Measurements from ENCODE around the gene THAP4.

Gene THAP4

DNA sequence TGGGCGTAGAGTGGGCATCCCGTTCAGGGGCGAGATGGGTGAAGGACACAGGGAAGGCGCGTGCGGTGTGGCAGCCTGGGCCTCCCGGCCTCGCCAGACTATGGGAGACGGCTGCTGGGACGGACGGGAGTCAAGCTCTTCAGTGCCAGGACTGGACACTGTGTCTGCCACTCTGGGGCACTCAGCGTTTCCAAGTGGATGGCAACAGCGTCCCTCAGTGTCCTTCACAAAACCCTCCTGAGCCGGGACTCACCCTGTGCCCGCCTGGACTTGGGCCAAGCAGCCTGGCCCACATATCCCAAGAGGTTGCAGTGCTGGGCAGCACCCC lies 94.7 kb downstream of the THAP4 start:
- no peak for DNase-seq

DNA sequence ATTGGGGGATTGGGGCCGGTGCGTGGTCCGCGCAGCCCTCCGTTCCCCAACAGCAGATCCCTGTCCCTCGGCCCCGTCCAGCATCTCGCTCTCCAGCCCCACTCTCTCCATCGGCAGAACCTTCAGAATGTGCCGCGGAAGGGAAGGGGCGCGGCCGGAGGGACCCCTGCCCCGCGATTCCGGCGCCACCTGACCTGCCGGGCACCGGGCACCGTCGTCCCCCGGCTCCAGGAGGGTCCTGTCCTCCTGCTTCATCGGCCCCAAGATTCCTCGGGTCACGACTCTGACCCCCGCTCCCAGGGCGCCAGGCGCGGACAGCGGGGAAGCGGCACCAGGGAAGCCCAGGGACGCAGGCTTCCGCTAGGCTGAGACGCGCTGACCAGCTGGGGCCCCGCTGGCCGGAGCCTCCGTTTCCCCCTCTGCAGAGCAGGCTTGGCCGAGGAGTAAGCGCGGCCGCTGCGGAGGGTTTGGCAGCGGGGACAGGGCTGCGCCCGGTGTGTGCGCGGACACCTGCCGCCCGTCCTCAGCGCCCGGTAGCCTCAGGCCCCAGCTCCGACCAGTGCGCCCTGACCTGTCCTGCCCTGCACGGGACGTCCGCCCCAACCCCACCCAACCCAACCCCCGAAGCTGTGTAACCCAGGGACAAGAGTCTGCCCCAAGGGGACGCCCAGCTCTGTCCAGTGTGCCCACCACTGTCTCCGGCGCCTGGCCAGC lies 95.2 kb downstream of the THAP4 start:
- DNase-seq = no peak

DNA sequence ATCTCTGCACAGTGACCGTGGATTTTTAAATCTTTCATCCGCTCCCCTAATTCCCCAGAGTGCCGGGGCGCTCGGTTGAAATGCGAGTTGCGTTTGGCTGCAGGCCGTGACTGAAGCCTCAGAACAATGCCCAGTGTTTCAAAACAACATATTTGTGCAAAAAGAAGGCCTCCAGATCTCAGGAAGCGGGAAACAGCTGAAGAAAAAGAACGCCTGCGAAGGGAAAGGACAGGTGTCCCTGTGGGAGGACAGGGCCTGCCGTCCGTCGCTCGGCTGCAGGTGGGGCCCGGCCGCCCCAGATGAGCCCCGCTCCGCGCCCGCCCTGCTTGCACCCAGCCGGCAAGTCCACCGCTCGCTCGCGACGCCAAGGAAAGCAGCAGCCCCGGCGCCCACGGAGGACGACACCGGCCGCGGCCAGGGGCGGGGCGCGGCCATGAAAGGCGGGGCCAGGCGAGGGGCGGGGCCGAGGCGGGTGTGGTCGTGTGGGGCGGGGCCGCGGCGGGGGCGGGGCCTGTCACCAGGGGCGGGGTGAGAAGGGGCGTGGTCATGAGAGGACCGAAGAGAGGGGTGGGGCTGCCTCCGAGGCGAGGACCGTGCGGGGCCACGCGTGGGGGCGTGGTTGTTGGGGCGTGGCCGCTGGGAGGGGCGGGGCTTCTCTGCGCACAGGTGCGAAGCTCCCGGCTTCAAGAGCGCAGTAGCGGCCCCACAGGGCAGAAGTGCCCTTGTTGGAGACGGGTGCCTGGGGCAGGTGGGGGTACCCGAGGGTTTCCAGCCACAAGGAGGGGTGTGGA lies 96.0 kb downstream of the THAP4 start:
- peak; percentile 58 for DNase-seq

DNA sequence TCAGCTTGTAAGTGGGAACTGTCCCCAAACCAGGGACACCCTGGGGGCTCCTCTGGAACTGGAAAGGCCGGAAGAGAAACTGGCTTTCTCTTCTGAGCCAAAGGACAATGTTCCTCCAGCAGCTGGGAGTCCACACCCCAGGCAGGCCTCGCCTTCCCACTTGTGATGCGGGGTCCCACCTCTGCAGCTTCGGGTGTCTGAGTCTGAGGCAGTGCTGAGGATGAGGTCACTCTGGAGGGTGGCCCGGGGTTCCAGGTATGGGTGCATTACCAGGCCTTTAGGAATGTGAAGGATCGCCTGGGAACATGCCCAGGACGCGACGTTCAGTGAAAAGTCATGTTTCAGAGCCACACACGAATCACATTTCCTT lies 96.6 kb downstream of the THAP4 start:
- DNase-seq = no peak

DNA sequence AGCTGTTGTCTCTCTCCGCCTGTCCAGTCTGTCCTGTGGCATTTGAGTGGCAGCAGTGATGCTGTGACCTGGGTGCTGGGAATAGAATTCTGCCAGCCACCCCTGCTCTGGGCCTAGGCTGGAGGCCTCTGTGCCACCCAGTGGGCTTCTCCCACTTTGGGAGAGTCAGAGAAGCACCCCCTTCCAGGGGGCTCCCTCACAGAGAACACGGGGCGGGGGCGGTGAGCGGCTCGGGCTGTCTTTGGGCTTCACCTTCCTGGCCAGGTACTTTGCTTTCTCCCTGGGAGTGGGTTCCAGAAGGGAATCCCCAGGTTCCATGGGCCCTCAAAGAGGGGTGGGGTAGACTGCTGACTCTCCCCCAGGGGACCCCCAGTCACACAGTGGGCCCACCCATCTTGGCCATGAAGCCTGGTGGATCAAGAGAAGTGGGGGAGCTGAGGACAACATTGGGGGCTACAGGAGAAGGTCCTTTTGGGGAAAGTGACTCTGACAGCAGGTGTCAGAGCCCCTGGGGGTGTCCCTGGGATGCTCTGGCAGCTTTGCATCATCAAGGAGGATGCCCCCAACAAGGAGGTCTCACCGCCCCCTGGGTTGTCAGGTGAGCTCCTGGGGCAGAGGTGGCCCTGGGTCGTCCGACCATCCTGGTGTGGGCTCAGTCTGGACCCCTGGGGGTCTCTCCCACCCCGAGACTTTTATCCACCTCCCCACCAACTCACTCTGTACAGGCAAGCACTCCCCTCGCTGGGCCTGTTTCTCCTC lies 97.2 kb downstream of the THAP4 start:
- no peak for DNase-seq

DNA sequence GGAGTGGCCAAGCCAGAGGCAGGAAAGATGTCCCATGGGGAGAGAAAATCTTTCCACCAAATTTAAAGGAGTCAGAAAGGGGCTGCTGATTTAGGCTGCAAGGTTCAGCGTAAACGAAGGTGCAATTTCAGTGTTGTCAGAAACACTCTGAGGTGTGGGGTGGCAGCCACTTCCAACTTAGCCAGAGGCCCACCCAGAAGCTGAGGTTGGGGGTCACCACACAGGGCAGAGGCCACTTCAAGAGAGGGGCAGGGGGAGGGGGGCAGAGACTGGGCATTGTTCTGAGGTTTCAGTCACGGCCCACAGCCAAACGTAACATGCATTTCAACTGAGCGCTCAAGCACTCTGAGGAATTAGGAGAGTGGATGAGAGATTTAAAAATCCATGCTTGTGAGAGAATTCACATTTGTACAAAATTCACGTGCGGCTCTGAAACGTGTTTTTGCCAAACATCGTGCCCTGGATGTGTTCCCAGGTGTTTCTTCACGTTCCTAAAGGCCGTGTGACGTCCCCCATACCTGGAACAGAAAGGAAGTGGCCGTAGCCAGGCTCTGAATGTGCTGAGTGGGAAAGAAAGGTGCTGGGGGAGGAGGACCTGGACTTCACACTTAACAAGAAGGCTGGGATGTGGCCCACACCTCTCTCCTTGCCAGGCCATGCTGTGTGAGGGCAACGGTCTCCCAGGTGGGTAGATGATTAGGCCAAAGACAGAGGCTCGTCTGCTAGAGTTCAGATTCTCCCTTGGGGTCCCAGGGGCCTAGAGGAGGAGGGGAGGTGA lies 97.9 kb downstream of the THAP4 start:
- DNase-seq = no peak

DNA sequence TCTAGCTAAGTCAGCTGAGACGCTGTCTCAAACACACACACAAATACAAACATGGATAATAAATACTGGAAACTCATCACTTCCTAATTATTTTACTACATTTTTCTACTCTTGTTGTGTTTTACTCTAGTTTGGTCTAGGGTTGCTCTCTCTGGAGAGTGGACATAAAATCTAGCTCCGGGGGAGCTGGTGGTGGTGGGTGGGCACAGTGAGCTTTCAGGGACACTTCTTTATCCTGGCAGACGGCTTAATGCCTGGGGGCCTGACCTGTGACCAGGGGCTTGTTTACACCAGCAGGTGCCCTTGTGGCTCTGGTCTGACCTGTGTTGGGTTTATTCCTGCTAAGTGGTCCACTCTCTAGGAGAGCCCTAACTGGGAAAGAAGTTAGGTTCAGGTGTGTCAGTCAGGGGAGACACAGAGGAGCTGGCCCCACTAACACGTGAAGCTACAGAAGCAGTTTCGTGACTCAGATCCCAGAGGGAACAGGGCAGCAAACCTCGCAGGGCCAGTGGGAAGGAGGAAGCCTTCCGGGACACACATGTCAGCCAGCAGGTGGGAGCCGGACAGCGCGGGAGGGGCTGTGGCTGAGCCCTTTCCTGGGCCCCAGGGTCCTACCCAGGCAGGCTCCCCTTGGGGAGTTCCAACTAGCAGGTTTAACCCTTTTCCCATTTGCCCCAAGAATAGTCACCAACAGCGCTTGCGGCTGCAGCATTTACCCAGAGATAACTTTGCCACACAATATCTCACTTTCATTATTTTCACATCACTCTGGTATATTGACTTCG lies 100.9 kb downstream of the THAP4 start:
- no peak for DNase-seq

DNA sequence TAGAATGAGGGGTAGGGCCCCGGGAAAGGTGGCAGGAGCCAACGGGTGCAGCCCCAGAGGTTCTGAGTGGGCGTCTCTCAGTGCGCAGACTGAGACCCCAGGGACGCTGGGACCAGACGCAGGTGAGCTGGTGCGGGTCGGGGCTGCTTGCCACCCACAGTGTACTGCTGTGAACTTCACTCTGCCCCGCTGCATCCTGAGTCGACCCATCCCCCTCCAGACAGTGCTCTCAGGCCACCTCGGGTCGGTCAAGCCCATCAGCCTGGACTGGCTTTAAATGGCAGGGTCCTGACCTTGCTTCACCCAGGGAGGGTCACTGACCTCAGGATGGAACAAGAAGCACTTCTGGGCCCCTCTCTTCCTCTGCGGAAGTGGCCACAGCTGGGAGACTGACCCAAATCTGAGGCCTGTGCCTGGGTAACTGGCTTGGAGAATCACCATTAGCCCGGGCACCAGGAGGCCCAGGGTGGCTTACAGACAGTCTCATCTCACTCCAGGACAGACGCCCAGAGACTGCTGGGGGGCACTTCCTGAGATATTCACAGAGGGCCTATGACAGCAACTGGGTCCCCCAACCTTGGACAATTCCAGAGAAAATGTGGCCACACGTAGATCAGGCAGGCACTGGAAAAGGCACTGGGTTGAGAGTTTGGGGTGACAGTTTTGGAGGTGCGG lies 102.1 kb downstream of the THAP4 start:
- DNase-seq = no peak

Data from CD4-positive, alpha-beta T cell treated with Interleukin-12 subunit alpha and Interleukin-12 subunit beta, for 1 hour (primary cell).